DMS114 treated with DMSO at 0.1 percent for 48 hours (cell line): Measurements from ENCODE around the gene ANKRD34B.

Experiments used
- DNase-seq: peaks from one replicate; lab custom pipeline; 2025; ENCODE audit not compliant: unreplicated experiment; lab: John Stamatoyannopoulos, UW

ANKRD34B gene

DNA sequence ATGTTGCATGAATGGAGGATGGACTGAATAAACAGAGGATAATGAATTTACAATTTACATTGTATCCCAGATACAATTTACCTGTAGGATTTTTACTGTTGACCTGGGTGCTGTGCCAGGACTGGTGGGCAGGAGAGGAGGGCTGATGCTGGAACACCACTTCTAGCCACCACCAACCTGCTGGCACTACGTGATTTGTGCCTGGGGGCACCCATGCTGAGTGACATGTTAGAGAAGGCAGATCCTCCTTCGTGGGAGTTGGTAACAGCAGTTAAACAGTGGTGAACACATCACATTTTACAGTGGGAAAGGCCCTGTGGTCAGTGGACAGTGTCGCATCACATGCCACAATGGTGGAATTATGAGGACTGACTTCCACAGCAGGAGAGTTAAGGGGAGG is 3.0 kb upstream of the ANKRD34B start:
- DNase-seq, result no peak

DNA sequence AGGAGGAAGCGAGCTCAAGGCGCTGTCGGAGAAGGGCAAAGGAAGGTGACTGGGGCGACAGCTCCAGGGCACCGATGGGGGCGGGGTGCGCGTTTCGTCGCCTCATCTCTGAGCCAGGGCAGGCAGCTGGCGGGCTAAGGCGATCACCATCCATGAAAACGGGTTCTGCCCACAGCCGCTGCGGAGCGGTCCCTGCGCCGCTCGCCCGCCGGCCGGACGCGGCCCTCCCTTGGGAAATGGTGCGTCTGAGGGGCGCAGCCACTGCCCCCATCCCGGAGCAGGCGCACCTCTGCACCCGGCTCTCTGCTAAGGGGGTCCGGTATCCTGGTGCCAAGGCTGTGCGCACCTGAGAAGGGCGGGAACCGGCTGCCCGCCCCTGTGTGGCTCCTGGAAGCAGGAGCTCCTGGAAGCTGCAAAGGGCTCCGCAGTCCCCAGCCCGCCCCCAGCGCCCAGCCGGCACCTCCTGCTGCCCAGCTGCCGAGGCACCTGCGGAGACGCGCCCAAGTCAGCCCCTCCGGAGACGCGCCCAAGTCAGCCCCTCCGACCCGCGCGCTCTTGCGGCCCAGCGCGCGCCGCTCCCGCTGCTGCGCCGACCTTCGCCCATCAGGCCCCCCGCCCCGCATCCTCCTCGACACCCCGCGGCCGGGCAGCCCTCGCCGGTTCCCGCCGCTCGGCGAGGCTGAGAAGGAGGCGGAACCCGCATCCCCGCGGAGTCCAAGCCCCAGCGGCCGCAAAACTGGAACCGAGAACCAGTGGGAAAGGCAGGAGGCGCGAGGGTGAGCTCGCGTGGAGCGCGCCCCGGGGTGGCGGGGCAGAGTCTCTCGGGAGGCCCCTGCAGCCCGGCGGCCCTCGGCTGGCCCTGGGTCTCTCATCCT is 757 bp downstream of the ANKRD34B start:
- no peak for DNase-seq

DNA sequence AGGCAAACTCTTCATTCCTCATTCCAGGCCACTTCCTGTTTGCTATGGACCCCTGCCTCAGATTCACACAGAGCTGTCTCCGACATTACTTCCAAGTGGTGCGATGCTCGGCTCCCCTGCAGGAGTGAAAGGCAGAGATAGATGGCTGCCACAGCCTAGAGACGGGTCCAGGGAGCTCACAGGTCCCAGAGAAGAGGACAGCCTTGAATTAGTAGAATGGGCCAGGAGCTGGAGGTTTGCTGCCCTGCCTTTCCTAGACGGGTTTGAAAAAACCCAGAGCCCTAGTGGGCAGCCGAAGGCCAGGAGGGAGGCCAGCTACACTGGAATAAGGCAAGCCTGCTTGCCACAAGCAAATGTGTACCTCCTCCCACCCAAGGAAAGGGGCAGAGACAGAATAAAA is 1.8 kb downstream of the ANKRD34B start:
- DNase-seq, result no peak

DNA sequence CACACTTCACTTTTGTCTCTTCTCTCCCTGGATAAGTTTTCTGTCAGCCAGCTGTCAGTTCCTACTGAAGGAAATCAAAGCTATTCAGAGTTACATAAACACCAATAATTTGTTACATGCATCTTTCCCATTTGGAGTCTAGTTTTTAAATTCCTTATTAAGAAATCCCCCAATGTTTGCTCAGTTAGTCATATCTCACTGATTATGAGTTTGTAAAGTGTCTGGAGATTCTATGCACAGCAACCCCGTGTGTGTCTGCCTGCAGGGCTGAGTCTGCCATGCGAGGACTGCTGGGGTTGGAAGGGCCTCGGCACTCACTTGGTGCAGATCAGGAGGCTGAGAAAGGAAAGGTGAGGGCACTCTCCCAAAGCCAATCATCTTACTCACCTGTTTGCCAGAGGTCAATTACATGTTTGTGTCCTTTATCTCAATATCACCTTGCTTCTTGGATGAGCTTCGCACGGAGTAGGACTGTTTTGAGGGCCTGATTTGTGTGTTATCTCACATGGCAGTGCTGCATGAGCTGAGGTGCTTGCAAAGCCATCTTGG is 3.3 kb downstream of the ANKRD34B start:
- DNase-seq, result no peak

DNA sequence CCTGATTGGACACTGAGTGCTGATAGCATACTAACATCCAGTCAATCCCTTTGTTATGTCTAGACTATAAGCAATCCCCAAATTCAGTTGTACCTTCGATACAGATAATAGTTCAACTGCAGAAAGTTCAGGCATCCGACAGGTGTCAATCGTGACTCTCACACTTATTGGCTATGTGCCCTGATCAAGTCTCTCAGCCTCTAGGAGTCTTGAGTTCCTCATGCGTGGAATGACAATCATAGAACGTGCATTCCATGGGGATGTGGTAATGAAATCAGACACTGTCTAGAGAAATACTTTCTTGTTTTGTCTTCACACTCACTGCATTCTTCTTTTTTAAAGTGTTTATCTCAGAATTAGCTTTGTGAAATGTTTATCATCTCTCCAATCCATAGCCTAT is 4.8 kb downstream of the ANKRD34B start:
- DNase-seq, result no peak

DNA sequence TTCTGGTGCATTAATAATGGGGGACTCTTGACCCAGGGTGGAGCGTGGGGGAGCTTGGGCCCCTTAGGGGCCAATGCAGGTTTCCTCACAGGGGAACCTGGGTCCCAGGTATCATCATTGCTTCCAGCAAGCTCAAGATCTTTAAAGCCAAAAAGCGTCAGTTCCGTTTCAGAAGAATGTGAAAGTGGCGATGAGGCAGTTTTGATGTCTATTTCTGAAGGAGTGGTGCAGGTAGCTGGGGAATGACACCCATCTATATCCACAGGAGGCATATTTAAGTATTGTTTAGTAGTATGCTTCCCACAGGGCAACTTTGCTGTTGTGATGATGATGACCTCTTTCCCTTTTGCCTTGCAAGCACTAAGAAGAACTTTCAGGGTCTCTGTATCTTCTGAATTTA is 10.8 kb downstream of the ANKRD34B start:
- DNase-seq, result no peak

DNA sequence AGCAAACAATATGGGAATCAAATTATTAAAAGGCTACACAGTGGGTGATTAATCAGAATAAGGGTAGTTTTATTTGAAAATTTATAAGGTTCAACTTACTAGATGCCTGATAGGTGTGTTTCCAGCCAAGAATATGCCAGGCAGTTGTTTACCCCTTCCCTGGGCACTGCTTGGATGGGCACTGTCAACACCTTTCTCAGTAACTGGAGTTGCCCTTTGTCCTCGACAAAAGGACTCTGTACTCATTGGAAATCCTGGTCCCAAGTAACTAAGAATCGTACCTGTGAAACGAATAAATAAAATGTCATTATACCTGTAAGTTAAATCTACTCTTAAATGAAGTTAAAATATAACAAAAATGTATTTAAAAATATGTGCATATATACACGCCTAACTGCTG is 15.0 kb downstream of the ANKRD34B start:
- DNase-seq, result no peak

DNA sequence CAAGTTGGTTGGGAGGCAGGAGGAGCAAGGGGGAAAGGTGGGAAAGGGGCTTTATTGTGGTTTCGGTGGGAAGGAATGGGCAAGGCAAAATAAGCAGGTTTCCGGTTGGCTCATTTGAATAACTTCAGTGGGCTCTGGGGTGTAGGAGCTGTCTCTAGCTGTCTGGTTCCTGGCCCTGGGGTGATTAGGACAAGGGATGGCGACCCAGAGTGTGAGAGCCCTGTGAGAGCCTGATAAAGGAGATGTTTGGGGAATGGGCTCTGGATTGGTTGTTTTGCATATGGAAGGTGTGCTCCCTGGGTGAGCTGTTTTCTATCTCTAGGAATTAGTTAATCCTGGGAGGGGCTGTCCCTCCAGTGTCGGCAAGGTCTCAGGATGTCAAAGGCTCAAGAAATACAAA is 15.4 kb downstream of the ANKRD34B start:
- DNase-seq, result no peak

DNA sequence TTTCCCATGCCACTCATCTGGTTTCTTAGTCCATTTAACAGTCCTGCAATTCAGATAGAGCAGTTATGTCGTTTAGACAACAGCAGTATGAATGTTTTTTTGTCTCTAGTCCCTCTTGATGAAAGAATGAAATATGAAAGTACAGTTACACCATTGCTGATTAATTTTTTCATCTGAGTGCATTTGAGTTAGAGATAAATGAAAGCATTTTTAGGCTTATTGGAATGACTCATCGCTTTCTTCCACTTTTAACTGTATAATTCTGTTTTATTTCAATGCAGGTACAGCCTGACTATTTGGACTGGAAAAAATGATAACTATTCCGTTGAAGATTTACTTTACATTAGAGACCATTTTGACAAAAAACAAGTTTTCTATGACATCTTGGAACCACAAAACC is 28.7 kb downstream of the ANKRD34B start:
- no peak for DNase-seq

DNA sequence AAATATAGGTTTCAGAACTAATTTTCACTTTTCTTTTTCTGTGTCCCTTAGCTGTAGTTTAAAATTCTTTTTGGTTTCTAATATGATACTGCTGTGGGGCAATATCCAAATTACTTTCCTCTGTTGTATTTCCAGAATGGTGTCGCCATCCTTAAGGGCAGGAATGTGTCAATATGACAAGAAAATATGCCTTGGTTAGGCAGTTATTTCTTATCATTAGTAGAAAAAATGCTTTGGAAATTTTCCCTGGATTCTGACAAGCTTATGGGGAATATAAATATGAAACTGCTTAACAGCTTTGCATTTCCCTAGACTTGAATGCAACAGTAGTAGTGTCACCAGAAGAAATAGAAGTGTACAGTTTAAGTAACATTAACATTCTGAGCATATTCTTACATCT is 29.4 kb downstream of the ANKRD34B start:
- DNase-seq, result no peak

DNA sequence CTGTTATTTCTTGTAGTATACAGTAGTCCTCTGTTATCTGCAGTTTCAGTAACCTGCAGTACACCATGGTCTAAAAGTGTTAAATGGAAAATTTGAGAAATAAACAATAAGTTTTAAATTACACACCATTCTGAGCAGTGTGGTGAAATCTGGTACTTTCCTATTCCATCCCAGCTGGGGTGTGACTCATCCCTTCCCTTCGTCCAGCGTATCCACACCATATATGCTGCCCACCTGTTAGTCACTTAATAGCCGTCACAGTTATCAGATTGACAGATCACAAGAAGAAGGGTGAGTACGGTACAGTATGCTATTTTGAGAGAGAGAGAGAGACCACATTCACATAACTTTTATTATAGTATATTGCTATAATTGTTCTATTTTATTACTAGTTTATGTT is 53.3 kb downstream of the ANKRD34B start:
- no peak for DNase-seq

DNA sequence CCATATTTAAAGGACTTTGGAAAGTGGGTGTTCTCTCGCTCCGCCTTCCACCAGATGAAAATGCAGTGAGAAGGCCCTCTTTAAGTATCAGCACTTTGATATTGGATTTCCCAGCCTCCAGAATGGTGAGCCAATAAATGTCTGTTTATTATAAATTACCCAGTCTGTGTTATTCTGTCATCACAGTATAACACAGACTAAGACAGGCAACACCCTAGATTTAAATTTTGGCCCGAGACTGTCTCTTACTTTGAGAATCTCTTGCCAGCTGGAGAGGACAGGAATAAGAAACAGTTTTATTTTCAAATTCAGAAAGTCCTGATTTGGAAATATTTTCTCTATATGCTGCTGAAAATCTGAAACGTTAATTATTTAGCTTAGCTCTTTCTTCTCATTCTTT is 60.7 kb downstream of the ANKRD34B start:
- no peak for DNase-seq

DNA sequence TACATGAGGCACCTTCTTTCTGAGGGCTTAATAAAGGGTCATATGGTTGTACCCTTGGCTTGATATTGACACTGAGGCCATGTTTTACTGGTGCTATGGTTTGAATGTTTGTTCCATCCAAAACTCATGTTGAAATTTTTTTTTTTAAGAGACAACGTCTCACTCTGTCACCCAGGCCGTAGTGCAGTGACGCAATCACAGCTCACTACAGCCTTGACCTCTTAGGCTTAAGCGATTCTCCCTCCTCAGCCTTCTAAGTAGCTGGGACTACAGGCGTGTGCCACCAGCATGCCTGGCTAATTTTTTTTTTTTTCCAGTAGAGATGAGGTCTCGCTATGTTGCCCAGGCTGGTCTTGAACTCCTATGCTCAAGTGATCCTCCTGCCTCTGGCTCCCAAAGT is 61.2 kb downstream of the ANKRD34B start:
- no peak for DNase-seq

DNA sequence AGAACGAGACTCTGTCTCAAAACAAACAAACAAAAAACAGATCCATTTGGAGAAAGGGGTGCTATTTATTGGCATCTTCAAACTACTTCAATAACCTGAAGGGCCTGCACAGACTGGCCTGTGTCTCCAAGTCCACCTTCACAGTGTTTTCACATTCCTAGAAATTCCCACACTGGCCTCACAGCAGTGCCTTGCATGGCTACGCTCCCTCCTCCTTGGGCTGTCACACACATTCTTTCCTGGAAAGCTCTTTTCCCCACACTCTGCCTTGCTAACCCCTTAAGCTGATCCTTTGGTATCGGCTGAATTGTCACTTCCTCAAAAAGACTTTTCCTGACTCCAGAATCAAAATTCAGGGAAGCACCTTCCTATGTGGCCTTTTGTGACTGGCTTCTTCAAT is 62.4 kb downstream of the ANKRD34B start:
- no peak for DNase-seq
